ENCODE results near the gene CDAN1.
"Not testable (repeated sequence)": the region's sequence is repeated elsewhere in the genome, so short reads cannot be mapped to it uniquely, and the experiment has no call there.

Gene CDAN1

GRCh38 chr15:42687740-42688139 is 49.2 kb downstream of the CDAN1 start:
- DNase-seq (ENCODE audit: low read depth) = no peak
- Histone ChIP-seq H3K4me1 (ENCODE audit: control insufficient read depth, insufficient read depth, low read length) (no peaks in the 10 kb centered on the region), H3K27me3 (replicated peaks; ENCODE audit: control insufficient read depth, insufficient read depth, low read length) (no peaks in the 10 kb centered on the region), H3K9ac (ENCODE audit: low read length) (no peak overlapping the region), H3K36me3 (ENCODE audit: control insufficient read depth, insufficient read depth, low read length, severe bottlenecking) (peaks cover 13% of the 10 kb centered on the region), H3K9me3 (ENCODE audit: control insufficient read depth, low read length) (peaks cover 5% of the 10 kb centered on the region), H3K4me3 (ENCODE audit: low read length) (no peak overlapping the region)

GRCh38 chr15:42686281-42686680 is 50.6 kb downstream of the CDAN1 start:
- H3K27me3 ChIP-seq (replicated peaks; ENCODE audit: control insufficient read depth, insufficient read depth, low read length) = no peaks in the 10 kb centered on the region
- H3K9me3 ChIP-seq (ENCODE audit: control insufficient read depth, low read length) = peaks cover 5% of the 10 kb centered on the region
- peaks cover 25% of the 10 kb centered on the region for H3K36me3 ChIP-seq (ENCODE audit: control insufficient read depth, insufficient read depth, low read length, severe bottlenecking)
- H3K9ac ChIP-seq (ENCODE audit: low read length) = no peak overlapping the region
- H3K4me1 ChIP-seq (ENCODE audit: control insufficient read depth, insufficient read depth, low read length) = no peaks in the 10 kb centered on the region
- no peak overlapping the region for H3K4me3 ChIP-seq (ENCODE audit: low read length)
- no peak for DNase-seq (ENCODE audit: low read depth)

- no peak for DNase-seq (ENCODE audit: low read depth)
- H3K36me3 ChIP-seq (ENCODE audit: control insufficient read depth, insufficient read depth, low read length, severe bottlenecking) = peaks cover 28% of the 10 kb centered on the region
- H3K27me3 ChIP-seq (replicated peaks; ENCODE audit: control insufficient read depth, insufficient read depth, low read length) = no peaks in the 10 kb centered on the region
- H3K9ac ChIP-seq (ENCODE audit: low read length) = no peak overlapping the region
- peaks cover 5% of the 10 kb centered on the region for H3K4me1 ChIP-seq (ENCODE audit: control insufficient read depth, insufficient read depth, low read length)
- no peaks in the 10 kb centered on the region for H3K9me3 ChIP-seq (ENCODE audit: control insufficient read depth, low read length)
- H3K4me3 ChIP-seq (ENCODE audit: low read length) = no peak overlapping the region
Measured at GRCh38 chr15:42681119-42681518, 55.8 kb downstream of the CDAN1 start.

- H3K4me3 ChIP-seq (ENCODE audit: low read length); H3K9ac ChIP-seq (ENCODE audit: low read length); H3K4me1 ChIP-seq (ENCODE audit: control insufficient read depth, insufficient read depth, low read length); DNase-seq (ENCODE audit: low read depth); H3K27me3 ChIP-seq (replicated peaks; ENCODE audit: control insufficient read depth, insufficient read depth, low read length); H3K9me3 ChIP-seq (ENCODE audit: control insufficient read depth, low read length): not testable (repeated sequence)
- peaks cover 29% of the 10 kb centered on the region for H3K36me3 ChIP-seq (ENCODE audit: control insufficient read depth, insufficient read depth, low read length, severe bottlenecking)
Measured at GRCh38 chr15:42680142-42680482, 56.8 kb downstream of the CDAN1 start.

GRCh38 chr15:42679285-42680141 is 57.4 kb downstream of the CDAN1 start:
- H3K27me3 ChIP-seq (replicated peaks; ENCODE audit: control insufficient read depth, insufficient read depth, low read length) = no peaks in the 10 kb centered on the region
- H3K36me3 ChIP-seq (ENCODE audit: control insufficient read depth, insufficient read depth, low read length, severe bottlenecking) = peaks cover 32% of the 10 kb centered on the region
- peaks cover 5% of the 10 kb centered on the region for H3K4me1 ChIP-seq (ENCODE audit: control insufficient read depth, insufficient read depth, low read length)
- H3K9ac ChIP-seq (ENCODE audit: low read length) = no peak overlapping the region
- no peak for DNase-seq (ENCODE audit: low read depth)
- no peak overlapping the region for H3K4me3 ChIP-seq (ENCODE audit: low read length)
- H3K9me3 ChIP-seq (ENCODE audit: control insufficient read depth, low read length) = no peaks in the 10 kb centered on the region

- H3K27me3 ChIP-seq (replicated peaks; ENCODE audit: control insufficient read depth, insufficient read depth, low read length) = no peaks in the 10 kb centered on the region
- H3K9ac ChIP-seq (ENCODE audit: low read length) = no peak overlapping the region
- no peak for DNase-seq (ENCODE audit: low read depth)
- no peaks in the 10 kb centered on the region for H3K9me3 ChIP-seq (ENCODE audit: control insufficient read depth, low read length)
- peaks cover 12% of the 10 kb centered on the region for H3K36me3 ChIP-seq (ENCODE audit: control insufficient read depth, insufficient read depth, low read length, severe bottlenecking)
- no peak overlapping the region for H3K4me3 ChIP-seq (ENCODE audit: low read length)
- peaks cover 5% of the 10 kb centered on the region for H3K4me1 ChIP-seq (ENCODE audit: control insufficient read depth, insufficient read depth, low read length)
Measured at GRCh38 chr15:42675021-42675420, 61.9 kb downstream of the CDAN1 start.

GRCh38 chr15:42674472-42674871 is 62.5 kb downstream of the CDAN1 start:
- no peaks in the 10 kb centered on the region for H3K9me3 ChIP-seq (ENCODE audit: control insufficient read depth, low read length)
- H3K4me1 ChIP-seq (ENCODE audit: control insufficient read depth, insufficient read depth, low read length) = peaks cover 5% of the 10 kb centered on the region
- H3K9ac ChIP-seq (ENCODE audit: low read length) = no peak overlapping the region
- H3K27me3 ChIP-seq (replicated peaks; ENCODE audit: control insufficient read depth, insufficient read depth, low read length) = no peaks in the 10 kb centered on the region
- peaks cover 13% of the 10 kb centered on the region for H3K36me3 ChIP-seq (ENCODE audit: control insufficient read depth, insufficient read depth, low read length, severe bottlenecking)
- H3K4me3 ChIP-seq (ENCODE audit: low read length) = no peak overlapping the region
- DNase-seq (ENCODE audit: low read depth) = no peak

Data from adipocyte (in vitro differentiated cells).